ENCODE data around the gene VWA3A. TPM values are rescaled to one million over a fixed set of nuclear protein-coding genes. Genes with fewer than 3 reads are reported as not detected.

VWA3A gene
- total and polyA plus RNA-seq, 2 experiments from 2014 or later = not detected

DNA sequence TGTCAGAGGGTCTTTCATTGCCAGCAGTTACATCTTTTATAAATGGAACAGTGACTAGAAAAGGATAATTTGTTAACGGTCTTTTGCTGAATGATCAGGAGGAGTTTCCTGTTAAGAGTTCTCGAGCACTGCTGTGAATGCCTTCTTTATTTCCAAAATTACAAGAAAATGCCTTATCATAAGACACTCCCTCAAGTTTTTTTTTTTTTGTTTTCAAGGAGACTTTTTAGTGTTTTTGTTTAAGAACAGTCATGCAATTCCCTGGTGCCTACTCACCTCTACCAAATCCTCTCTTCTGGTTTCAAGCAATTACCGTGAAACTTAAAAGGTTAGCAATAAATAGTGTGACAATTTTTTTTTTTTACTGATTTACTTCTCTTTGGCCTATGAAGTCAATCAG is 19.0 kb upstream of the VWA3A start:
- Histone ChIP-seq H2AFZ (no peak overlapping the region), H3F3A (ENCODE audit: insufficient read depth) (peaks cover 18% of the 10 kb centered on the region), H3K4me3 (no peak overlapping the region), H4K20me1 (ENCODE audit: insufficient read depth) (0 out of 2 replicates have a peak, but pooled peaks cover 4% of the 10 kb centered on the region), H3K27ac (no peak overlapping the region), H3K4me1 (ENCODE audit: insufficient read depth) (peaks cover 25% of the 10 kb centered on the region), H3K9ac (no peak overlapping the region), H3K36me3 (ENCODE audit: low read depth) (peaks cover 6% of the 10 kb centered on the region; the same call in 1 of the 2 replicates), H3K9me3 (ENCODE audit: low read depth) (no peaks in the 10 kb centered on the region), H3K9me2 (ENCODE audit: insufficient read depth) (no peaks in the 10 kb centered on the region), H3K27me3 (replicated peaks; ENCODE audit: insufficient read depth) (no peaks in the 10 kb centered on the region), H3K79me2 (ENCODE audit: insufficient read depth) (peaks cover 73% of the 10 kb centered on the region), H3K4me2 (ENCODE audit: unreplicated experiment) (no peak overlapping the region)
- 74 to 79% methylated on average over 3 of the region's 3 CpGs for WGBS, 2 experiments (ENCODE audit: low coverage in 1 of 2, low lambda C conversion rate in 2 of 2, missing lambda C conversion rate in 2 of 2)
- TF ChIP-seq EZH2 (IDR thresholded peaks at IDR 0.05; ENCODE audit: insufficient read depth, poor library complexity, severe bottlenecking) = no peak
- TF ChIP-seq EZH2phosphoT487 (IDR thresholded peaks at IDR 0.05; ENCODE audit: insufficient read depth, low read depth) = no peak
- DNase-seq = peak; percentile 9
- in situ Hi-C loops (cut with MboI) = no loop called here

DNA sequence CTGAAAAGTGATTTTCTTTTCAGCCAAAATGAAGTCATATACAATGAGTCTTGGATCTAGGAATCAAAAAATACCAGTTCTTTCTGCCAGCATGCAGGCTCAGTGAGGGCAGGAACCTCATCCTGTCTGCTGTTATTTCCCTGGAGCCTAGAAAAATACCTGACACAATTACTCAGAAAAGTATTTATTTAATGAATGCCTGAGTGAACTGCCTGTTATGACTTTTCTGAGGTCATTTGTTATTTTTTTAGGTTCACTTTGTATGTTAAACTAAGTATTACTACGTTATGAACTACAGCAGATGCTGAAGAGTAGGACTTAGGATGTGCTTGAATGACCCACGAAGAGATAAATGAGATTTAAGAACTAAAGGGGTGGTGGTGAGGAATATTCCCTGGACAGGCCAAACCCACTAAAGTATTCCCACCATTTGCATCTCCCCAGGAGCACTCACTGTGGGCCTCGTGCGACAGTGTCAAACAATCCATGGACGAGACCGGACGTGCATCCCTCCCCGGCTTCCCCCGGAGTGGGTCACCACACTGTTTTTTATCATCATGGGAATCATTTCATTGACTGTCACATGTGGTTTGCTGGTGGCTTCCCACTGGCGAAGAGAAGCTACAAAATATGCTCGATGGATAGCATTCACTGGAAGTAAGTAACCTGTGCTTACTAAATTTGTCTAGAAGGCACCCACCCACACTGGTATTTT is 17.1 kb upstream of the VWA3A start:
- TF ChIP-seq EZH2phosphoT487 (IDR thresholded peaks at IDR 0.05; ENCODE audit: insufficient read depth, low read depth) = no peak
- no peak for TF ChIP-seq EZH2 (IDR thresholded peaks at IDR 0.05; ENCODE audit: insufficient read depth, poor library complexity, severe bottlenecking)
- peak overlapping the region; percentile 3; the same call in 1 of the 2 replicates for H3K27ac ChIP-seq
- peaks cover 25% of the 10 kb centered on the region for H3K4me1 ChIP-seq (ENCODE audit: insufficient read depth)
- peak; percentile 39 for DNase-seq
- peaks cover 69% of the 10 kb centered on the region for H3K79me2 ChIP-seq (ENCODE audit: insufficient read depth)
- H3K9ac ChIP-seq = no peak overlapping the region
- H2AFZ ChIP-seq = no peak overlapping the region
- in situ Hi-C loops (cut with MboI) = no loop called here
- 0 out of 2 replicates have a peak, but pooled peaks cover 4% of the 10 kb centered on the region for H4K20me1 ChIP-seq (ENCODE audit: insufficient read depth)
- peaks cover 6% of the 10 kb centered on the region; the same call in 1 of the 2 replicates for H3K36me3 ChIP-seq (ENCODE audit: low read depth)
- no peak overlapping the region for H3K4me3 ChIP-seq
- no peaks in the 10 kb centered on the region for H3K27me3 ChIP-seq (replicated peaks; ENCODE audit: insufficient read depth)
- no peaks in the 10 kb centered on the region for H3K9me2 ChIP-seq (ENCODE audit: insufficient read depth)
- peaks cover 18% of the 10 kb centered on the region for H3F3A ChIP-seq (ENCODE audit: insufficient read depth)
- H3K9me3 ChIP-seq (ENCODE audit: low read depth) = no peaks in the 10 kb centered on the region
- WGBS, 2 experiments (ENCODE audit: low coverage in 1 of 2, low lambda C conversion rate in 2 of 2, missing lambda C conversion rate in 2 of 2) = 90 to 92% methylated on average over 11 of the region's 11 CpGs
- H3K4me2 ChIP-seq (ENCODE audit: unreplicated experiment) = peak overlapping the region; percentile 4

DNA sequence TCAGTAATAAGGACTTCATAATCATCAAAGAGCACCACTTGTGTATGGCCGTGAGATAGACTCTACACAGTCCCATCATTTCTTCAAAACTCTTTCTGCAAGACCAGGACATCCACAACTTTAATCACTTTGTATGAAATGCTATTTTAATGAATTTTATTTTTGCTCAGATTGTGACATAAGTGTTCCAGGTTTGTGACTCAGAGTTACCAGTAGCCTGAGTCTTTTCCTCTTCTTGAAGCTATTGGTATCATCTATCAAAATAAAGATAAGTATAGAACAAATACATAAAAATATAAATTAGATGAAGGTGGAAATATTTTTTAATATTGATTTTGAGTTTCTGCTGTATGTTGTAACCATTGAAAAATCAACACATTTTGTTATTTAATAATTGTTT is 16.6 kb upstream of the VWA3A start:
- peaks cover 18% of the 10 kb centered on the region for H3F3A ChIP-seq (ENCODE audit: insufficient read depth)
- H3K9me2 ChIP-seq (ENCODE audit: insufficient read depth) = no peaks in the 10 kb centered on the region
- H3K9ac ChIP-seq = no peak overlapping the region
- H3K9me3 ChIP-seq (ENCODE audit: low read depth) = no peaks in the 10 kb centered on the region
- H3K79me2 ChIP-seq (ENCODE audit: insufficient read depth) = peaks cover 64% of the 10 kb centered on the region
- in situ Hi-C loops (cut with MboI) = no loop called here
- H3K4me1 ChIP-seq (ENCODE audit: insufficient read depth) = peaks cover 25% of the 10 kb centered on the region
- peaks cover 6% of the 10 kb centered on the region; the same call in 1 of the 2 replicates for H3K36me3 ChIP-seq (ENCODE audit: low read depth)
- peak; percentile 68 for DNase-seq
- 0 out of 2 replicates have a peak, but pooled peaks cover 4% of the 10 kb centered on the region for H4K20me1 ChIP-seq (ENCODE audit: insufficient read depth)
- H3K4me2 ChIP-seq (ENCODE audit: unreplicated experiment) = peak overlapping the region; percentile 4
- no peaks in the 10 kb centered on the region for H3K27me3 ChIP-seq (replicated peaks; ENCODE audit: insufficient read depth)
- H2AFZ ChIP-seq = no peak overlapping the region
- H3K27ac ChIP-seq = 0 out of 2 replicates have a peak overlapping the region, but pooled peaks have one; percentile 3
- H3K4me3 ChIP-seq = no peak overlapping the region
- TF ChIP-seq EZH2phosphoT487 (IDR thresholded peaks at IDR 0.05; ENCODE audit: insufficient read depth, low read depth) (no peak), EZH2 (IDR thresholded peaks at IDR 0.05; ENCODE audit: insufficient read depth, poor library complexity, severe bottlenecking) (no peak)
- WGBS, 2 experiments (ENCODE audit: low coverage in 1 of 2, low lambda C conversion rate in 2 of 2, missing lambda C conversion rate in 2 of 2) = 89 to 92% methylated on average over 1 of the region's 1 CpG

DNA sequence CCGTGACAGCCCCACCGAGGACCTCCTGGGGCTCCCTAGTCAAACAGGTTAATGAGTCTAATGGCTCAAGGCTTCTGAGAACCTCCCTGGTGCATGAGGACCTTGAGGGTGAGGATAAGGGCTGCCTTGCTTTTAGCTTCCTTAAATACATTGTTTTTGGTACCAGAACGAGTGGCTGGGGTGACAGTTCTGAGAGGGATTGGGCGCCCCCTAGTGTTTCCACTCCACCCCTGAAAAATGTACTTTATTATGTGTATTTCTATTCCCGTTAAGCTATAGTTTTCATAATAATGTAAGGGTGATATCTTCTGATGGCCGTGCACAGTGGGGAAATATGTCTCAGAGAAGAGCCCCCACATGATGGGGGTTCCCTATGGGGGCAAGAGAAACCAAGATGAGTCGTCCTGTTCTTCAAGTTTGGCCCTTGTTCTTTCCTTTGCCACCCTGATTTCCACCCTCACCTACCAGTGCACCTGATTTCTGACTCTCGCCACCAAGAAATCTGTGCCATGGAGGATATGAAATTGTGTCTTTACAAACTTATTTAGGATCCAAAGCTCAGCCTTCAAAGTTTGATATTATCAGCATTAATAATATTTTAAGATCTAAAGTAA is 14.5 kb upstream of the VWA3A start:
- Histone ChIP-seq H3K9me3 (ENCODE audit: low read depth) (no peaks in the 10 kb centered on the region), H3K36me3 (ENCODE audit: low read depth) (no peaks in the 10 kb centered on the region), H3K9ac (no peak overlapping the region), H4K20me1 (ENCODE audit: insufficient read depth) (0 out of 2 replicates have a peak, but pooled peaks cover 4% of the 10 kb centered on the region), H3K27ac (no peak overlapping the region), H3K4me1 (ENCODE audit: insufficient read depth) (peaks cover 26% of the 10 kb centered on the region), H3K4me3 (no peak overlapping the region), H3K27me3 (replicated peaks; ENCODE audit: insufficient read depth) (no peaks in the 10 kb centered on the region), H3K79me2 (ENCODE audit: insufficient read depth) (peaks cover 52% of the 10 kb centered on the region), H2AFZ (no peak overlapping the region), H3F3A (ENCODE audit: insufficient read depth) (peaks cover 18% of the 10 kb centered on the region), H3K4me2 (ENCODE audit: unreplicated experiment) (no peak overlapping the region), H3K9me2 (ENCODE audit: insufficient read depth) (no peaks in the 10 kb centered on the region)
- TF ChIP-seq EZH2 (IDR thresholded peaks at IDR 0.05; ENCODE audit: insufficient read depth, poor library complexity, severe bottlenecking) (no peak), EZH2phosphoT487 (IDR thresholded peaks at IDR 0.05; ENCODE audit: insufficient read depth, low read depth) (no peak)
- WGBS, 2 experiments (ENCODE audit: low coverage in 1 of 2, low lambda C conversion rate in 2 of 2, missing lambda C conversion rate in 2 of 2) = 49 to 52% methylated on average over 8 of the region's 8 CpGs
- in situ Hi-C loops (cut with MboI) = no loop called here
- DNase-seq = peak; percentile 76
